Sigmoid colon (tissue), 7 donors: ENCODE measurements around the gene RPL10. TPM values are rescaled to one million over a fixed set of nuclear protein-coding genes. Genes with fewer than 3 reads are reported as not detected.

Experiments
- DNase-seq: peaks from one replicate; pipeline ENCODE4 v3.0.0-alpha.2; 2019
- H3K27ac ChIP-seq, 4 donors: fragments of 200-600 bp; sonication (generic); one replicate each; pipeline ENCODE4 v1.5.1; 2016 to 2019; ENCODE audit warnings: mild to moderate bottlenecking in 1 of 4
- H3K27me3 ChIP-seq, 3 donors: fragments of 200-600 bp; sonication (generic); one replicate each; pipeline ENCODE4 v1.5.1; 2019; ENCODE audit warnings: mild to moderate bottlenecking in 1 of 3
- H3K36me3 ChIP-seq, 4 donors: fragments of 200-600 bp; sonication (generic); one replicate each; pipeline ENCODE4 v1.5.1; 2016 to 2019
- H3K4me1 ChIP-seq, 4 donors: fragments of 200-600 bp; sonication (generic); one replicate each; pipeline ENCODE4 v1.5.1; 2017 to 2019
- H3K4me3 ChIP-seq, 4 donors: fragments of 200-600 bp; sonication (generic); one replicate each; pipeline ENCODE4 v1.5.1; 2017 to 2019; ENCODE audit warnings: mild to moderate bottlenecking in 2 of 4, moderate library complexity in 1 of 4
- H3K9me3 ChIP-seq, 4 donors: fragments of 200-600 bp in 3 of 4; sonication (generic) in 3 of 4; one replicate each; pipeline versions ENCODE4 v1.5.1 to v1.6.1; 2013 to 2019
- EP300 ChIP-seq, 4 donors: sonication (generic); formaldehyde crosslinking; IDR thresholded peaks; one replicate each; pipeline ENCODE4 v1.6.1; 2017; ENCODE audit warnings: antibody characterized with exemption in 4 of 4
- POLR2A ChIP-seq, 2 donors: fragments of 450-650 bp; IDR thresholded peaks; one replicate each; pipeline ENCODE4 v1.6.1; 2016; ENCODE audit warnings: antibody characterized with exemption in 2 of 2, mild to moderate bottlenecking in 2 of 2, moderate library complexity in 2 of 2
- POLR2AphosphoS5 ChIP-seq, 4 donors: sonication (generic); formaldehyde crosslinking; IDR thresholded peaks; one replicate each; pipeline ENCODE4 v1.6.1; 2017; ENCODE audit warnings: antibody characterized with exemption in 4 of 4
- WGBS, 2 donors: extraction: QIAGEN DNeasy Blood & Tissue Kit; methylation state at CpG; one replicate each; pipeline ENCODE4 v1.1.7; 2013; 5-methylcytosine and 5-hydroxymethylcytosine counted together
- intact Hi-C: fragments of 100-400 bp; cut with DNase I; formaldehyde crosslinking; loops from one replicate; pipeline ENCODE4 v1.15.1; 2023
- polyA plus RNA-seq, 3 donors: library from polyadenylated mRNA; stranded (reverse); fragments of 200-250 nt; gene quantifications; one replicate each; pipeline ENCODE4 v1.2.3, GENCODE V29; 2013
- total RNA-seq, 4 donors: library from RNA; depleted of rRNA; stranded (reverse); fragments of >200 nt; gene quantifications; one replicate each; pipeline ENCODE4 v1.1.0, GENCODE V29; 2016
- TF ChIP-seq, protein P1 (sequence below), 4 experiments: fragments of 450-650 bp in 3 of 4; fragments of 200-600 bp in 1 of 4; IDR thresholded peaks; one replicate each; pipeline ENCODE4 v1.5.1; 2016 to 2019; ENCODE audit warnings: antibody characterized with exemption in 4 of 4, mild to moderate bottlenecking in 3 of 4, moderate library complexity in 2 of 4
- donor health status: healthy with polysubstance abuse.
- donor health status: Bipolar disorder and iron deficiency.
- donor health status: healthy.

The RPL10 gene
- total and polyA plus RNA-seq, 7 donors = 3,138 to 8,651 (median 5,003) TPM

DNA sequence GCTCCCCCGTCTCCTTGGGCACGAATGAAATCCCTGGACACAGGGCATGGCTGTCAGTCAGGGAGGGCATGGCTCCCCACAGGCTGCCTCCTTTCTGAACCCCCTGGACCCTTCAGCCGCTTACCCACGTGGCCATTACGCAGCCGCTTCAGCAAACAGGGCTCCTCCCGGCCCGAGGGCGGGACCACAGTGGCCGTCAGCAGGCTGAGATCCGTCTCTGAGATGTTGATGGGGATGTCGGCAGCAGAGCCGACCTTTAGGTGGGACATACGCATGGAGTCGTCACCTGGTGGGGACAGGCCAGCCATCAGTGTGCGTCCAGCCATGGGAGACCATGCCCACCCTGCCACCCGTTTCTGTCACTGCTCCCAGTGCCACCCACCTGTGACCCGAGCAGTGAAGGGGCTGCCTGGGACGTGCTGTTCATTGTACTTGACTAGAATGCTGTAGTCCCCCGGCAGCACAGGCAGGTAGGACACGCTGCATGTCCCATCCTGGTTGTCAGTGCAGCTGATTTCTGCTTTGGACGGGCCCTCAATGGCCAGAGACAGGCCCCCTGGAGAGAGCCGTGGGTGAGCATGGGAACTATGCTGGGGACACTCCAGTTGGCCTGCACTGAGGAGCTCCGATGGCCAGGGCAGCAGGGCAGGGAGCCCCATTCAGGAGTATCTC lies 44.9 kb upstream of the RPL10 start:
- Histone ChIP-seq H3K27me3 (no peaks in the 10 kb centered on the region), H3K4me3 (no peak overlapping the region), H3K27ac (peak overlapping the region; percentile 67 to 99 (median 98)), H3K36me3 (peaks cover 65 to 98% (median 78%) of the 10 kb centered on the region in 4 donors), H3K9me3 (no peaks in the 10 kb centered on the region), H3K4me1 (peaks cover 0 to 9% (median 4%) of the 10 kb centered on the region in 4 donors)
- no peak for TF ChIP-seq EP300 (IDR thresholded peaks at IDR 0.05)
- peak; percentile 6 to 62 (median 53) for TF ChIP-seq POLR2AphosphoS5 (IDR thresholded peaks at IDR 0.05)
- intact Hi-C loops = no loop called here
- WGBS, 2 donors = 92 to 93% methylated on average over 24 of the region's 24 CpGs
- DNase-seq = peak; percentile 63

DNA sequence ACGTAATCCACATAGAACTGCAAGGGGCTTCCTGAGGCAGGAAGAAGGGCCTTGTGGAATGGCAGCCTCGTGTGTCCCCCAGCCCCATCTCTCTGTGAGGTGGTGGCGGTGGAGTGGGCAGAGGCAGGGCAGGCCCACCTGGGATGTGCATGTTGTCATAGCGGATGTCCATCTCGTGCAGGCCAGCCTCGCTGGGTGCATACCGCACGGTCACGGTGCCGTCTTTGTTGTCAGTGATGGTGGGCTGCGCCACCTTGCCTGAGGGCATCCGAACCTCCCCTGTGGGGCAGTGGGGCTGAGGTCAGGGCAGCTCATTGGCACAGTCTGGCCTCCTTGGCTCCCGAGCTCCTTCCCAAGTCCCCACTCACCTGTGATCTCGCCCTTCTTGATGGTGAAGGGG lies 44.2 kb upstream of the RPL10 start:
- DNase-seq = peak; percentile 70
- WGBS, 2 donors = 89 to 92% methylated on average over 14 of the region's 14 CpGs
- Histone ChIP-seq H3K36me3 (peaks cover 64 to 99% (median 82%) of the 10 kb centered on the region in 4 donors), H3K4me3 (no peak overlapping the region), H3K27ac (peak overlapping the region; percentile 67 to 99 (median 98)), H3K27me3 (no peaks in the 10 kb centered on the region), H3K9me3 (no peaks in the 10 kb centered on the region), H3K4me1 (peaks cover 0 to 16% (median 7%) of the 10 kb centered on the region in 4 donors)
- TF ChIP-seq POLR2AphosphoS5 (IDR thresholded peaks at IDR 0.05) (peak in 2 of 4 donors; percentile 31 to 72), POLR2A (IDR thresholded peaks at IDR 0.05) (no peak)
- intact Hi-C loops = no loop called here

DNA sequence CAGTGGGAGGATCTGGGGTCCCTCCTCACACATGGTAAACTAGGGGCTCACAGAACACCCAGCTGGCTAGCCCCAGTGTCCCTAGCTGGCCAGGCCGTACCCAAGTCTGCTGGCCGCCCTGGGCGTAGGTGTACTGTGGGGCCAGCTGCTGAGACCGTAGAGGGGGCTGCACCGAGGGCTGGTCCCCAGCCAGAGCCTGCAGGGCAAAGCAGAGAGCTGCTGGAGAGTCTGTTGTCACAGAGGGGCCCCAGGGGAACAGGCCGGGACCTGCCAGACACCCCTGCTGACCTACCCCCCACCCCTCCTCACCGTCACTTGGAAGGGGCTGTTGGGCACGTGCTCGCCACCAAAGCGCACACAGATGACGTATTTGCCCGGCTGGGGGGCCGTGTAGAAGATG lies 43.7 kb upstream of the RPL10 start:
- Histone ChIP-seq H3K27me3 (no peaks in the 10 kb centered on the region), H3K36me3 (peaks cover 64 to 99% (median 84%) of the 10 kb centered on the region in 4 donors), H3K4me1 (peaks cover 0 to 20% (median 9%) of the 10 kb centered on the region in 4 donors), H3K27ac (peak overlapping the region; percentile 67 to 99 (median 98)), H3K4me3 (no peak overlapping the region), H3K9me3 (no peaks in the 10 kb centered on the region)
- WGBS, 2 donors = 89 to 94% methylated on average over 13 of the region's 13 CpGs
- peak in 1 of 4 donors; percentile 48 for TF ChIP-seq POLR2AphosphoS5 (IDR thresholded peaks at IDR 0.05)
- TF ChIP-seq, protein P1, sequence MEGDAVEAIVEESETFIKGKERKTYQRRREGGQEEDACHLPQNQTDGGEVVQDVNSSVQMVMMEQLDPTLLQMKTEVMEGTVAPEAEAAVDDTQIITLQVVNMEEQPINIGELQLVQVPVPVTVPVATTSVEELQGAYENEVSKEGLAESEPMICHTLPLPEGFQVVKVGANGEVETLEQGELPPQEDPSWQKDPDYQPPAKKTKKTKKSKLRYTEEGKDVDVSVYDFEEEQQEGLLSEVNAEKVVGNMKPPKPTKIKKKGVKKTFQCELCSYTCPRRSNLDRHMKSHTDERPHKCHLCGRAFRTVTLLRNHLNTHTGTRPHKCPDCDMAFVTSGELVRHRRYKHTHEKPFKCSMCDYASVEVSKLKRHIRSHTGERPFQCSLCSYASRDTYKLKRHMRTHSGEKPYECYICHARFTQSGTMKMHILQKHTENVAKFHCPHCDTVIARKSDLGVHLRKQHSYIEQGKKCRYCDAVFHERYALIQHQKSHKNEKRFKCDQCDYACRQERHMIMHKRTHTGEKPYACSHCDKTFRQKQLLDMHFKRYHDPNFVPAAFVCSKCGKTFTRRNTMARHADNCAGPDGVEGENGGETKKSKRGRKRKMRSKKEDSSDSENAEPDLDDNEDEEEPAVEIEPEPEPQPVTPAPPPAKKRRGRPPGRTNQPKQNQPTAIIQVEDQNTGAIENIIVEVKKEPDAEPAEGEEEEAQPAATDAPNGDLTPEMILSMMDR (IDR thresholded peaks at IDR 0.05) = no peak
- intact Hi-C loops = no loop called here
- DNase-seq = no peak

DNA sequence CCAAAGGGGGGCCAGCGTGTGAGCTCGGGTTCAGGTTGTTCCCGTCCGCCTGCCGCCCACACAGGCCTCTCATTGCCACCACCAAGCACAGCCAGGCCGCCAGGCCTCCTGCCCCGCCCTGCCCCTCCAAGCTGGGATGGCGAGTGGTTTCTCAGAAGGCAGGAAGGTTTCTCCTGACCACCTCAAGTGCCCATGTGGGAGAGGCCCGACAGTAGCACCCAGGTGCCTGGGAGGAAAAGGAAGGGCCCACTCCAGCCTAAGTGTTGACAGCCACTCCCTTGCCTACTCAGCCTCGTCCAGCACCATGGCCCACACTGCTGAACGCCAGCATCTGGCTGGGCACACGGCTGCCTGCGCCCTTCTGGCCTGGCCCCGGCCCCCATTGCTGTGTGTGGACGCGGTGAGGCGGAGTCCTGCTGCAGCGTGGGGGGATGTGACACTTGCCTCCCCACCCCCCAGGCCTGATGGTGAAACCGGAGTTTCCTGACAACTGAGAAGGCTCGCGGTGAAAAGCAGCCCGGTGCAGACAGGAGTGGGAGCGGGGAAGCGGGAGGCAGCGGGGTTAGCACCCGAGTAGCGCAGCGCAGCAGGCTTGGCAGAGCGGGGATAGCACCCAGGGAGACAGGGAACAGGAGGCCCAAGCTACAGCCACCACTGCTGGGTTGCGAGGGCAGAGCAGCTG lies 42.9 kb upstream of the RPL10 start:
- 85% methylated on average over 30 of the region's 30 CpGs for WGBS, 2 donors
- TF ChIP-seq POLR2A (IDR thresholded peaks at IDR 0.05) = no peak
- TF ChIP-seq POLR2AphosphoS5 (IDR thresholded peaks at IDR 0.05) = peak in 1 of 4 donors; percentile 22
- no peak for TF ChIP-seq EP300 (IDR thresholded peaks at IDR 0.05)
- TF ChIP-seq, protein P1 (IDR thresholded peaks at IDR 0.05) = no peak
- Histone ChIP-seq H3K36me3 (peaks cover 65 to 99% (median 85%) of the 10 kb centered on the region in 4 donors), H3K27ac (peak overlapping the region; percentile 67 to 99 (median 98)), H3K27me3 (no peaks in the 10 kb centered on the region), H3K4me1 (peaks cover 0 to 27% (median 13%) of the 10 kb centered on the region in 4 donors), H3K9me3 (no peaks in the 10 kb centered on the region), H3K4me3 (no peak overlapping the region)
- no peak for DNase-seq
- intact Hi-C loops = no loop called here

DNA sequence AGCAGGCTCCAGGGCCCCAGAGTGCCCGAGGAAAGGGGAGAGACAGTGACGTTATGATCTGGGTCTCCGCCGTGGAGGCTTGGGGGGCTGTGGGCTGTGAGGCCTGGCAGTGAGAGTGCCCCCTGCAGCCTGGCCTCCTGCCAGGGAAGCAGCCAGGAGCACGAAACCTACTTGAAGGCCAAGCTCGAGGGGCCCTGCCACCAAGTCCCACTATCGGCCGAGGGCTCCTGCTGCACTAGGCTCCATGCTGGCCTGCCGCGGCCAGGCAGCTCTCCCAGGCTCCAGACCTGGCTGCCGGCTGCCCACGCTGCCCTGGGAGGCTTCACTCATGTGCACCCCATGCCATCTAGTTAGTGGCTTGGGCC lies 42.4 kb upstream of the RPL10 start:
- H3K9me3 ChIP-seq = no peaks in the 10 kb centered on the region
- no peaks in the 10 kb centered on the region for H3K27me3 ChIP-seq
- WGBS, 2 donors = 79 to 84% methylated on average over 12 of the region's 12 CpGs
- intact Hi-C loops = no loop called here
- peak overlapping the region; percentile 67 to 99 (median 98) for H3K27ac ChIP-seq
- TF ChIP-seq POLR2A (IDR thresholded peaks at IDR 0.05) (no peak), POLR2AphosphoS5 (IDR thresholded peaks at IDR 0.05) (peak in 3 of 4 donors; percentile 4 to 19 (median 9))
- DNase-seq = no peak
- H3K4me3 ChIP-seq = no peak overlapping the region
- peaks cover 68 to 97% (median 83%) of the 10 kb centered on the region in 4 donors for H3K36me3 ChIP-seq
- peaks cover 0 to 32% (median 15%) of the 10 kb centered on the region in 4 donors for H3K4me1 ChIP-seq

DNA sequence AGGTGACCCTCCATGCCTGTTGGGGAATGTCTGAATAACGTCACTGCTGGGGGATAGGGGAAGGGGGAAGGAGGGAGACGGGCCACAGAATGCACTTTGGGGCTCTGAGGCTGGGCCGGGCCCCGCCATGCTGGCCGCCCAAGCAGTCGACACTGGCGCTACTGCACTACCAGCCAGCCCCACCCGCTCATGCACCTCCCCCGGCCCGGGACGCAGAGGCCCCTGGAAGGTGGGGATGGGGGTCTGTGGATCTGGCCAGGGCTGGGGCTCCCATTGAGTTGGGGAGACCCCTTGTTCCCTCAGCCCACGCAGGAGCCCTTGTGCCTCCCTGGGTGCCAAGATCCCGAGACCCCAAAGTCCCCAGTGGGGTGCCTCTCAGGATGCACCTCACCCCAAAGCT lies 41.6 kb upstream of the RPL10 start:
- peaks cover 0 to 36% (median 15%) of the 10 kb centered on the region in 4 donors for H3K4me1 ChIP-seq
- peak overlapping the region; percentile 67 to 99 (median 98) for H3K27ac ChIP-seq
- no peak overlapping the region for H3K4me3 ChIP-seq
- H3K27me3 ChIP-seq = no peaks in the 10 kb centered on the region
- TF ChIP-seq POLR2AphosphoS5 (IDR thresholded peaks at IDR 0.05) (no peak), EP300 (IDR thresholded peaks at IDR 0.05) (no peak), POLR2A (IDR thresholded peaks at IDR 0.05) (no peak)
- TF ChIP-seq, protein P1 (IDR thresholded peaks at IDR 0.05) = no peak
- peaks cover 73 to 95% (median 81%) of the 10 kb centered on the region in 4 donors for H3K36me3 ChIP-seq
- no peaks in the 10 kb centered on the region for H3K9me3 ChIP-seq
- no peak for DNase-seq
- WGBS, 2 donors = 90% methylated on average over 13 of the region's 13 CpGs
- intact Hi-C loops = no loop called here
